GM06990 (cell line): Measurements from ENCODE around the gene CRY2.

Experiments
- DNase-seq: peaks from one replicate; pipeline ENCODE4 v3.0.0-alpha.2; 2011; ENCODE audit not compliant: insufficient read length; ENCODE audit errors: extremely low read depth
- H3K27me3 ChIP-seq: replicated peaks from 2 replicates; pipeline ENCODE4 v1.6.0; 2011; ENCODE audit warnings: low read length; ENCODE audit not compliant: control insufficient read depth, insufficient read depth
- H3K36me3 ChIP-seq: 2 replicates; pipeline ENCODE4 v1.5.1; 2011; ENCODE audit warnings: low read length; ENCODE audit not compliant: control insufficient read depth, insufficient read depth
- H3K4me3 ChIP-seq: replicated peaks from 2 replicates; pipeline ENCODE4 v1.5.1; 2011; ENCODE audit warnings: low read depth, mild to moderate bottlenecking, control low read depth, low read length
- TF ChIP-seq, protein P1 (sequence below): IDR thresholded peaks from 2 replicates; pipeline ENCODE4 v1.5.1; 2011; ENCODE audit warnings: low read length, control low read depth, mild to moderate bottlenecking, inconsistent platforms; ENCODE audit not compliant: insufficient read depth, poor library complexity, severe bottlenecking

CRY2 gene

DNA sequence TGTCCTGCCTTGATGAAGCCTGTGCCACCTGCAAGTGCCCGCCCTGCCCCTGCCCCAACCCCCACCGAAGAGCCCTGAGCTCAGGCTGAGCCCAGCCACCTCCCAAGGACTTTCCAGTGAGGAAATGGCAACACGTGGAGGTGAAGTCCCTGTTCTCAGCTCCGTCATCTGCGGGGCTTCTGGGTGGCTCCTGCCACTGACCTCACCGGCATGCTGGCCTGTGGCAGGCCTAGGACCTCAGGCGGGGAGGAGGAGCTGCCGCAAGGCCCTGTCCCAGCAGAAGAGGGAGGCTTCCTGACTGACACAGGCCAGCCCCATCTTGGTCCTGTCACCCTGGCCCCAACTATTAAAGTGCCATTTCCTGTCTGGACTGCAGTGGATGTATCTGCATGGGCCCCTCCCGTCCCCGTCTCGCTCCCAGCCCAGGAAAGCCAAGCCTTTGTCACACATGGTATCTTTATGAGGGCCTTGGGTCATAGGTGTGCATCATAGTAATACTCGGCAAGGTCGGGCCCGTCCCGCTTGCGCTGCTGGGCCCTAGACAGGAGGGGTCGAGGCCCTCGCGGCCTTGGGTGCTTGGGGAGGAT is 58.9 kb downstream of the CRY2 start:
- DNase-seq = no peak
- no peak overlapping the region for H3K4me3 ChIP-seq
- TF ChIP-seq, protein P1, sequence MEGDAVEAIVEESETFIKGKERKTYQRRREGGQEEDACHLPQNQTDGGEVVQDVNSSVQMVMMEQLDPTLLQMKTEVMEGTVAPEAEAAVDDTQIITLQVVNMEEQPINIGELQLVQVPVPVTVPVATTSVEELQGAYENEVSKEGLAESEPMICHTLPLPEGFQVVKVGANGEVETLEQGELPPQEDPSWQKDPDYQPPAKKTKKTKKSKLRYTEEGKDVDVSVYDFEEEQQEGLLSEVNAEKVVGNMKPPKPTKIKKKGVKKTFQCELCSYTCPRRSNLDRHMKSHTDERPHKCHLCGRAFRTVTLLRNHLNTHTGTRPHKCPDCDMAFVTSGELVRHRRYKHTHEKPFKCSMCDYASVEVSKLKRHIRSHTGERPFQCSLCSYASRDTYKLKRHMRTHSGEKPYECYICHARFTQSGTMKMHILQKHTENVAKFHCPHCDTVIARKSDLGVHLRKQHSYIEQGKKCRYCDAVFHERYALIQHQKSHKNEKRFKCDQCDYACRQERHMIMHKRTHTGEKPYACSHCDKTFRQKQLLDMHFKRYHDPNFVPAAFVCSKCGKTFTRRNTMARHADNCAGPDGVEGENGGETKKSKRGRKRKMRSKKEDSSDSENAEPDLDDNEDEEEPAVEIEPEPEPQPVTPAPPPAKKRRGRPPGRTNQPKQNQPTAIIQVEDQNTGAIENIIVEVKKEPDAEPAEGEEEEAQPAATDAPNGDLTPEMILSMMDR = no peak
- peaks cover 2% of the 10 kb centered on the region; the same call in 1 of the 2 replicates for H3K27me3 ChIP-seq
- H3K36me3 ChIP-seq = peaks cover 19% of the 10 kb centered on the region

DNA sequence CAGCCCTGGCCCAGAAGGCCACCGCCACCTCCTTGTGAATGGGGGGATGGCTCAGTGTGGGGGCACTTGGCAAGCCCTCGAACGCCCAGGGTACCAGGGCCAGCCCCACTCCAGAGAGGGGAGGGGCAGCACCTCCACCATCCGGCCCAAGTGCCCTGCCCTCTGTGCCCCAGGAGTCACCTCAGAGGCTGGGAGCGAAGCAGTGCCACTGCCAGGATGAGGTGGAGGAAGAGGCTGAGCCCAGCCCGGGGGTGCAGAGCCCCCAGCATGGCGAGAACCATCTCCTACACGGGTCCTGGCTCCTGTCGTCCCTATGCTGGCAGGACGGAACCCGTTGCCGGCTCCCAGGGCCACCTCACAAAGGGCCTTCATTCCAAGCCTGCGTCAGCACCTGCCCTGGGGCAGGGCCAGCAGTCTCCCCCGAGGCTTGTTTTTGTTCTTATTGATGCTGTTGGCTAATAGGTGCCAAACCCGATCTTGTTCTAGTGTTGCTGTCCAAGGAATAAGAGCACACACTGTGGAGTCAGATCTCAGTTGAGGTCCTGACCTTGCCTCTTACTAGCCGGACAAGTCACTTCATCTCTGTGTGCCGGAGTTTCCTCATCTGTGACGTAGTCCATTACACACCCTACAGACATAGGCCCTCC is 59.8 kb downstream of the CRY2 start, which contains the start of gene FREY1:
Gene FREY1 (minus strand): TSS at position 307 of the 647 bp plus-strand sequence. CDS start 26 bp downstream, at position 281.
- H3K4me3 ChIP-seq = no peak within 1 kb of the TSS
- TF ChIP-seq, protein P1 = no peak
- DNase-seq = no peak
- peaks cover 22% of the 10 kb centered on the region for H3K36me3 ChIP-seq
- H3K27me3 ChIP-seq = no peaks in the 10 kb centered on the region

DNA sequence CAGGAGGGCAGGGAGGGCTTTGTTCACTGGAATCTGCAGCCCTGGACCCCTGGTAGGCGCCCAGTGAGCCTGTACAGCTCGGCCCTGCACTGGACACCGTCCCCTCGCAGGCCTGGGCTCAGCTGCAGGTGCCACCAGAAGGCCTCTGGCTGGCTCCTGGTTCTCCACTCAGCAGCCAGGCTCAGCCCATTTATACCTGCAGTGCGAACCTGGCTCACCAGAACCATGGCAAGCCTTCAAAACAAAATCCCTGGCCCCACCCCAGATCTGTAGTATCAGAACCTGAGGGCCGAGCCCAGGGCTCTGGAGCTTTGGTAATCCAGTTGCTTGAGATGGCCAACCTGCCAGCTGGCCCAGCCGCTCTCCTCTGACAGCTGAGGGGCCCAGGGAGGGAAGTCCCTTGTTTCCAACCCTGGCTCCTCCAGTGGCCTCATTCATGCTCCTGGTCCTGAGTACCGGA is 60.7 kb downstream of the CRY2 start:
- Histone ChIP-seq H3K4me3 (no peak overlapping the region), H3K27me3 (no peaks in the 10 kb centered on the region), H3K36me3 (peaks cover 22% of the 10 kb centered on the region)
- TF ChIP-seq, protein P1 = no peak
- no peak for DNase-seq

DNA sequence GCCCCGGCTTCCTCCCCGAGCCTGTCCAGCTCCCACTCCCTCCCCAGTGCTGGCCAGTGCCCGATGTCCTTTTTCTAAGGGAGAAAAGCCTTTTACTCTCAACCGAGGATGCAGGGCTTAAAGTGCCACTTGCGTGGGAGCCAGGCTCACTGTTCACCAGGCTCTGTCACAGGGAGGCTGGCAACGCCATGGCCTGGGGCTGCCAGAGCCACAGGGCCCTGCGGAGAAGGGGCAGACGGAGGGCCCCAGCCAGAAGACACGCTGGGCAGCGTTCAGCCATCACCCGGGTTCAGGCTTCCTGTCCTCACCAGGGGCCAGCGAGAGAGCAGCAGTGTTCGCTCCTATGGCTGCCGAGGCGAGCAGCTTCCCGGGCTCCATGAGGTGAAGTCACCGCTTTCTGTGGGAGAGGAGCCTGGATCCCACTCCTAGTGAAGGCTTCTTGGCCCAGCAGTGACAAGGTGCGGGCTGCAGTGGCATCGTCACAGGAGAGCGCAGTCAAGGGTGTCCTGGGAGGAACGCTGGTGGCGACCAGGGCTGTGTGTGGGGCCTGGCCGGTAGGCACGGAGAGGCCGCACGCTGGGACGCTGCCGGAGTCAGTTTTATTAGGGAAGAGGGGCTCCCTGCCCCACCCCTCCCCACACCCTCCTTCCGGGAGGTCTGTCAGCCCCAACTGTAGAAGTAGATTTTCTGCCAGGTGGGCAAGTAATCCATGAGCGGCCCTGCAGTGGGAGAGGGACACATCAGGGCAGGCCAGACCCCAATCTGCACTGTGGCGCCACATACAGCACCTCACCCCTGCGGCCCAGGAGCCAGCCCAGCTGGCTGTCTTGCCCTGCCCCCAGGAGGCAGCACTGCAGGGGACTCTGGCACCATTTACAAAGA is 62.6 kb downstream of the CRY2 start:
- Histone ChIP-seq H3K36me3 (peaks cover 38% of the 10 kb centered on the region), H3K4me3 (no peak overlapping the region), H3K27me3 (no peaks in the 10 kb centered on the region)
- TF ChIP-seq, protein P1 = no peak
- DNase-seq = no peak

DNA sequence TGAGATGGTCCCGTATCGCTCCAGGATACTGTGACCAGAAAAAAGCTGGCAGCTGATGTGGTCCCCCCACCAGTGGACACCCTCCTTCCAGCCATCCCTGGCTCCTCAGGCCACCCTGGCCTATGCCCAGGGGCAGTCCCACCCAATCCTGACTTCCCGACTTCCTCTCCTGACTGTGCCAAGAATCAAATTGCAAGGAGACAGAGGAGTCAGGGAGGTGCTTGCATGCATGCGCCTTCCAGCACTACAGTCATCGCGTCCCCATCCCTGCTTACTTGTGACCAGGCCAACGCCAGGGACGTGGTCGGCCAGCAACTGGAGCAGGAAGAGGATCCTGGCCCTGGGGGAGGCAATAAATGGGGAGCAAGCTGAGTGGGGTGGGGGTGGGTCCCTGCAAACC is 63.3 kb downstream of the CRY2 start:
- no peak overlapping the region for H3K4me3 ChIP-seq
- H3K27me3 ChIP-seq = no peaks in the 10 kb centered on the region
- no peak for DNase-seq
- H3K36me3 ChIP-seq = peaks cover 44% of the 10 kb centered on the region
- TF ChIP-seq, protein P1 = no peak
